Brain microvascular endothelial cell (primary cell): ENCODE data around the gene LRP1B.
"Not testable (repeated sequence)": the region's sequence is repeated elsewhere in the genome, so short reads cannot be mapped to it uniquely, and the experiment has no call there.

Experiments used
- DNase-seq: peaks from one replicate; pipeline ENCODE4 v3.0.0-alpha.2; 2020
- H3K27ac ChIP-seq: fragments of 250-450 bp; sonication (Bioruptor Pico); 2 replicates; pipeline ENCODE4 v1.5.1; 2020; ENCODE audit warnings: mild to moderate bottlenecking, moderate library complexity
- H3K27me3 ChIP-seq: fragments of 250-450 bp; sonication (Bioruptor Pico); replicated peaks from 2 replicates; pipeline ENCODE4 v1.5.1; 2020; ENCODE audit warnings: mild to moderate bottlenecking
- H3K36me3 ChIP-seq: fragments of 250-450 bp; sonication (Bioruptor Pico); replicated peaks from 2 replicates; pipeline ENCODE4 v1.5.1; 2020; ENCODE audit warnings: mild to moderate bottlenecking
- H3K4me3 ChIP-seq: 2 replicates; pipeline ENCODE4 v1.5.1; 2011; ENCODE audit warnings: low read depth, mild to moderate bottlenecking, control low read depth, low read length, moderate library complexity
- CTCF ChIP-seq: IDR thresholded peaks from 2 replicates; pipeline ENCODE4 v1.5.1; 2011; ENCODE audit warnings: low read depth, mild to moderate bottlenecking, moderate library complexity, low read length, control low read depth, inconsistent platforms; ENCODE audit errors: missing control alignments
- in situ Hi-C: cut with HindIII; loops from 2 replicates; pipeline ENCODE4 v1.10.0; 2017; ENCODE audit warnings: low sequenced_read_pairs, low pct_ligation_motif_present

The LRP1B gene

DNA sequence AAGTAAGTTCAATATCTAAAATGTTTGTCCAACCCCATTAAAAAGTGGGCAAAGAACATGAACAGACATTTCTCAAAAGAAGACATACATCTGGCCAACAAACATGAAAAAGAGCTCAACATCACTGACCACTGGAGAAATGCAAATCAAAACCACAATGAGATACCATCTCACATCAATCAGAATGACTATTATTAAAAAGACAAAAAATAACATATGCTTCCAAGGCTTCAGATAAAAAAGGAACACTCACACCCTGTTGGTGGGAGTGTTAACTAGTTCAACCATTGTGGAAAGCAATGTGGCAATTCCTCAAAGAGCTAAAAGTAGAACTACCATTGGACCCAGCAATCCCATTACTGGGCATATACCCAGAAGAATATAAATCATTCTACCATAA is 931.1 kb downstream of the LRP1B start:
- in situ Hi-C loops, result no loop called here
- TF ChIP-seq CTCF, result no peak
- no peaks in the 10 kb centered on the region for H3K36me3 ChIP-seq
- no peaks in the 10 kb centered on the region for H3K27me3 ChIP-seq
- H3K27ac ChIP-seq, result no peak overlapping the region
- peak; percentile 3 for DNase-seq
- H3K4me3 ChIP-seq, result no peak overlapping the region

DNA sequence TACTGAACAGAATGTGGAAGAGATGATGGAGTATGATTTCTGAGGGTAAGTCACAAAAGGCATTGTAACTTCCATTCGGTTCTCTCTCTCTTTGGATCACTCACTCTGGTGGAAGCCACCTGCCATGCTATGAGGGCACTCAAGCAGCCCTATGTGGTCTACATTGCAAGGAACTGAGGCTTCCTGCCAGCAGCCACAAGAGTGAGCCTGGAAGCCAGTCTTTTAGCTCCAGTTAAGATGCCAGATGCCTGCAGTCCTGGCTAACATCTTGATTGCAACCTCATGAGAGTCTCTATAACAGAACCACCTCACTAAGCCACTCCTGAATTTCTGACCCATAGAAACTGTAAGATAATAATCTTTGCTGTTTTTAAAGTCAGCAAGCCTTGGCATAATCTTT is 935.7 kb downstream of the LRP1B start:
- no peak for DNase-seq
- in situ Hi-C loops, result no loop called here
- no peak for TF ChIP-seq CTCF

GRCh38 chr2:141187075-141187439 is 943.8 kb downstream of the LRP1B start:
- no peak for TF ChIP-seq CTCF
- H3K36me3 ChIP-seq, result no peaks in the 10 kb centered on the region
- no peaks in the 10 kb centered on the region for H3K27me3 ChIP-seq
- DNase-seq, result no peak
- in situ Hi-C loops, result no loop called here
- no peak overlapping the region for H3K4me3 ChIP-seq
- no peak overlapping the region for H3K27ac ChIP-seq

More for the DNA sequence above, 935.7 kb downstream of the LRP1B start:
- H3K27ac ChIP-seq, result no peak overlapping the region
- no peak overlapping the region for H3K4me3 ChIP-seq
- no peaks in the 10 kb centered on the region for H3K36me3 ChIP-seq
- H3K27me3 ChIP-seq, result no peaks in the 10 kb centered on the region

DNA sequence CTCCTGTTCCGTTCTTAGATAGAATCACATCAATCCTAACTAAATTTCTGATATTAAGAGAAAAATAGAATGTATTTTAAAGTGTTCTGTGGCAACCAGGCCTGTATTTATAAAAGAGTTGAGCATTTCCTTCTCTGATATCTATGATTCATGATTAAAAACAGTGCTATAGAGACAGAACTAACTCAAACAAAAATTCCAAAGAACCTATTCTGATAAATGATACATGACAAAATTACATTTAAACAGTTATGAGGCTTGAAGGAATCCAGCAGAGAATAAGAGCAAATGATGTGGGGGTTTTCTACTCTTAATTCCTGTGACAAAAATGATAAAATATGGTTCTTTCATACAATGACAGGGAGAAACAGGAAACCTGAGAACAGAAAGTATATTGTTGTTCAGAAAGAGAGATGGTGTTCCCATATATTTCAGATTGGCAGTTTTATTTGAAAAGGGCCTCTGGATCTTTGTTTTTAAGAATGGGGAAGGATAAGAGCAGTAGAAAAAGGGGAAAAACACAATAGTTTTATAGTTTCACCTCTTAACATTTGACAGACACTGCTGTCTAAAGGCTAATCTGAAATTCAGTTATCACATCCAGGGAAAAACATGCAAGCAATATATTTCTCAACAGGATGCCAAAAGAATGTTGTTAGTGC is 944.3 kb downstream of the LRP1B start:
- DNase-seq, result no peak
- Histone ChIP-seq H3K27ac (no peak overlapping the region), H3K27me3 (no peaks in the 10 kb centered on the region), H3K36me3 (no peaks in the 10 kb centered on the region), H3K4me3 (no peak overlapping the region)
- TF ChIP-seq CTCF, result no peak
- in situ Hi-C loops, result no loop called here

DNA sequence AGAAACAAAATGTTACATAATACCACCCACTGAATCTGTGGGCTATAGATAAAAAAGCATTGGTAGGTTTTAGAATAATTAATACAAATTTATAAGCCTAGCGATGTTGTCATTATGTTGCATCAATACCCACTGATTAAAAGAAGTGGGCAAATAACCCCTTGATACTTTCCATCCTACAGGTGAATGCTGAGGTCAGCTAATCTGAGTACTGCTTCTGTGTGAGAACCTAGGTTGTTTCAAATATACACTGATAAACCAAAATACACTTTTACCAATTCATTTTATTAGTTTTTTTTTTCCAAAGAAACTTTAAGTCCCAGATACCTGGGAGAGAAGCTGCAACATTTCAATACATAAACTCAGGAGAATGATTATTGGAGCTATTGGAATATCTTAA is 948.6 kb downstream of the LRP1B start:
- DNase-seq, result no peak
- Histone ChIP-seq H3K27ac (no peak overlapping the region), H3K36me3 (no peaks in the 10 kb centered on the region), H3K27me3 (no peaks in the 10 kb centered on the region), H3K4me3 (no peak overlapping the region)
- no peak for TF ChIP-seq CTCF
- in situ Hi-C loops, result no loop called here

GRCh38 chr2:141169117-141169516 is 961.7 kb downstream of the LRP1B start:
- DNase-seq, H3K36me3 ChIP-seq, H3K4me3 ChIP-seq, in situ Hi-C loops, H3K27me3 ChIP-seq, H3K27ac ChIP-seq: not testable (repeated sequence)
